SKM-1 (cell line): ENCODE results near the gene ROBO1.
"Not testable (repeated sequence)": the region's sequence is repeated elsewhere in the genome, so short reads cannot be mapped to it uniquely, and the experiment has no call there.

Experiments
- DNase-seq: peaks from one replicate; lab custom pipeline; 2025; ENCODE audit not compliant: unreplicated experiment; lab: John Stamatoyannopoulos, UW

ROBO1 gene

DNA sequence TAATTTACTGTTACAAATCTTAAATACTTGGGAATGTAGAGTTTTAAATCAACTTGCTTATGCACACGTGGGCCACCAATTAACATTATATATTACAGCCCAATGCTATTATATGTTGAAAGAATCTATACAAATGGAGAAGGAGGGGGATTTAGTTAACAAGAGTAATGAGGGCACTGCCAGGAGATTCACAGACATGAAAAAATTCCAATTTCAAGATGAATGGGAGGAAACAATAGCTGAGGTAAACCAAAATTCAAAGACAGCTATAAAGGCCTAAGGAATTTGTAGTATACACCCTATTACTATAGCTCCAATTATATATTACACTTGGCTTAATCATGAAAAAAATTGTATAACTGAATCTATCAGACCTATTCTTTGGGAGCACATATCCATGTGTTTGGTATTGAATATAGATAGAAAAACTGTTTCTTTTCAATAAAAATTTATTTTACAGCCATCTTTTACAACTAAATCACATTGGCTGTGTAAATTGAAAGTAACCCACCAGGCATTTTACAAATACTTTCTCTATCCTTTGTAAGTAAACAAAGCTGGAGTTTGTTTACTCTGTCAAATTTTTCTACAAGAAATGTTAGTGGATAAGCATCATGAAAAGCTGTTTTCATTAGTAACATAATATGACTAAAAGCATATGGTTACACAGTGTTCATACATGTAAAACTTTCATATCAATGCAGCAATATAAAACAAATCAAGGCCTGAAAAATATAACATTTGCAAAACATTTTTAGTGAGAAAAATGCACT lies 1045.8 kb downstream of the ROBO1 start:
- no peak for DNase-seq

DNA sequence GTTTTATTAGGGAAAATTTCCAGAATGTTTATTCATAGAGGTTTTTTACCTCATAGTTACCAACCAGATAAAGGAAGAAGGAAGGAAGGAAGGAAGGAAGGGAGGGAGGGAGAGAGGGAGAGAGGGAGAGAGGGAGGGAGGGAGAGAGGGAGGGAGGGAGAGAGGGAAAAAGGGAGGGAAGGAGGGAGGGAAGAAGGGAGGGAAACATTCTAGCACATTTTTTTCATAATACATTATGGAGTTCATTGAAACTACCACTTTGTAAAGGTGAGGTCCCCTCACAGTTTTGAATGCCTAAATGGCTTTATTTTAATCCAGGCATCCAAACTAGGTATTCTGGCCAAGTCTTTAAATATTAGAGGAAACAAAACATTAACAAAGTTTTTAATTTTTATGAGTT lies 1049.1 kb downstream of the ROBO1 start:
- no peak for DNase-seq

DNA sequence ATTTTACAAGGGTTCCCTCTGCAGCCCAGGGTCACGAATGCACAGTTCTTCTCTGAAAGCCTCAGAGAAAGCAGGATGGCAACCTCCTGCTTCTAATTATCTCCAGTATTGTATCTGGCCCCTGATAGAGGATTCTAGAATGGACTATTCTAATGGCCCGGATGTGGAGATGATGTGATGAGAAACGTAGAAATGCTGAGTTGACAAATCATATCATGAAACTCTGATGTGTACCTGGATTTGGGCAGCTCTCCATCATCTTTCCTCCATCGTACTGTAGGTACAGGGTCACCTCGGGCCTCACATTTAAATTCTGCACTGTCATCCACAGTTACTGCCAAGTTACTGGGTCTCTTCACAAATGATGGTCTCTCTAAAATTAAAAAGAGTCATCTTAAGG lies 1050.8 kb downstream of the ROBO1 start:
- no peak for DNase-seq

DNA sequence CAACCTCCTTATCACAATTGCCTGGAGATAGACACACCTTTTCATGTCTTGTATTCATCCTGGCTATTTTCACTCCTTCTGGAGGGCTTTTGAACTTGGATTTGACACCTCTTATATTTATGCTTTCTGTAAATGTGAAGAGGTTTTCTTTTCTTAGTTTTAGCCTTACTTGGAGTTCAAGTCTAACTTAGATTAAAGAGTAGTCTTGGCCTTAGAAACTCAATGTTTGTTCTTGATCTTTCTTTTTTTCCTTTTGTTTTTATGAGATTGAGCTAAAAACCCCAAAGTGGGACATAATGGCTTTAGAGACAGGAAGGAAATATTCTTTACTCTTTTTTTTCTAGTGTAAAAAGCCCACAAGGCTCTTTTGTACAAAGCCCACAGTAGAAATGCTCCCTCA lies 1054.9 kb downstream of the ROBO1 start:
- no peak for DNase-seq

DNA sequence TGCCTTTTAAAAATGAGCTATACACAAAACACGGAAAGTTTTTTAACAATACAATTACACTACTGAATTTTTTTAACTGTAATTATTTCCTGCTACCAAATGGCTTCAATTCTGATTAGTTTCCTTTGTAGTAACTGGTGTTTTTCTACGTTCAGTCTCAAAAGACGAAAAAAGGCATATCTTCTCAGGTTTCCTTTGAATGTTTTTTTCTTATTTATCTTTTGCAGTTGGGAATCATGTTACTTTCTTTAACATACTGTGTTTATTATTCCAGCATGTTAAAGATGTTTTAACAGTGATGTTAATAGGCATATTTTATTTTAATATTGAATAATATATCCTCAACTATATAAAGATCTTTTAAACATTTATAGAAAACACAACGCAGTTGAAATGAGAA lies 1055.5 kb downstream of the ROBO1 start:
- DNase-seq = no peak

DNA sequence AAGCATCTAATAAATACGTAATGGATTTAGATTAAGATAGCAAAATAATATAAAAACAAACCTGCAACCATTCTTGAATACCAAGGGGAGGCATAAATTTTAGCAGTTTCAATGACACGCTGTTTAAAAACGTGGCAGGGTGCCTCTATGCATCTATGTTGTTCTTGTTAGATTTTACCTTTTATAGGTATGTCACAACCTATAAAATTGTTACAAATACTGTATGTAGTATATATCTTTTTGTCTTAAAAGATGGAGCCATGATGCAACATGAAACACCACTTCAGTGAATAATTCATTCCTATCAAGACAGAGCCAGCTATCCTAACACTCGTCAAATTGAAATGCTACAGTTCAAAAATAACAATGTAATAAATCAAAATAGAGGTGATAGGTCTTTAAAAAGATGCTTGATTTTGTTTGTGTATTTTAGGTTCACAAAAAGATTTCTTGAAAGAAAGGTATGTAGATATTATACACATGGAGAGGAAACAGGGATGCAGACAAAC lies 1059.2 kb downstream of the ROBO1 start:
- DNase-seq = no peak

DNA sequence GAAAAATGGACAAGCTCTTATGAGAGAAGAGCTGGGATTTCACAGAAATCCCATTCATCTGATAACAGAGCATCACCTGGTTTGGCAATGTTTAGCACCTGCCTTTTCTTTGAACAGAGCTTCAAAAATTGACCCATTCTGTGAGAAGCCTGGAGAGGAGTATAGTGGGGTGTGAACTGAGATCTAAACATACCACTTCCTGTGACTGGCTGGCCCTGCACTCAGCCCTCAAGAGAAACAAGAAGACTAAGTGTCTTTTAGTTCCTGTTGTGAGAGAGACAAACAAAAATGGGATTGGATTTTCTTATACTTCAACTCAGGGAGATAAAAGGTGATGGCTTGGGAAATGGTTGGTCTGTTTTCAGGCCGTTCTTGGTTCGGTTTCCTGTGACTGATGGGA lies 1060.2 kb downstream of the ROBO1 start:
- no peak for DNase-seq

DNA sequence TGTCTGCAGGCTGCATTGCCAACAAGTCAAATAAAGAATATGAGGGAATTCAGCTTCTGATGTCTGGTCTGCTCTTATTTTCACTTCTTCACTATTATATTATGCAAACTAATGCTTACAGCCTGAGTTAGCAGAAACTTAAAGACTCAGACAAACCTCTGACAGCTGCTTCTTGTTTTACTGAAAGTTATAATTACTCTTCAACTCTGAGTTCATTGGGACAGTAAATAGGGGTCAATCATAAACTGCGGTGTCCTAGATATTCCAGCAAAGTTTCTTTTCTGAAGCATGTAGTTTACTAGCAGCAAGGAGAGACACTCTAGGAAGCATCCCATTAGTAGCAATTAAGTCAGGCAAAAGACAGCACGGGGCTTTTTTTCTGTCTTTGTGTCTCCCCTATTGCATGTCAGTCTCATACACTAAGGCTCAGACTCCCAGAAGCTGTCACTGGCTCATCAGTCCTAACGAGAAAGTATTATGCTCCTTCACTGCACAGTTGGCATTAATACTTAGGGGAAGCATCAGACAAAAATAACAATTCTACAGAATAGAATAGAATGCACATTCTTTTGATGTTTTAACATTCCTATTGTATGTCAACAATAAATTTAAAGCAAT lies 1060.8 kb downstream of the ROBO1 start:
- no peak for DNase-seq

DNA sequence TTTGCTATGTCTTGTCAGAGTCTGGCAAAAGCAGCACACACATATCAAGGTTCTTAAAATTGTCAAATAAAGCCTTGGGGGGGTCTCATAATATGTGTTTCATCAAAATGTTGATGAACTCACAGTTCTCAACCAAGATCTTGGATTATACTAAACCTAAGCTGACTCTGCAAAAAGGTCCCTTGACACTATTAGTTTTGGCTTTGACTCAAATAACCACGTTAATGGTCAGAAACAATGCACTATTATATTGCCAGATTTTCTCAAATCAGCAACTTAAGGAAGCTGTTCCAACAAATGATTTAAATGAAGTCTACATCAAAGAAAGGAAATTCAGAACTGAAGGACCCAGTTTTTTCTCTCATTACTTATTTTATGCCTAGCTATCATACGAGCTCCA lies 1063.9 kb downstream of the ROBO1 start:
- DNase-seq = no peak

DNA sequence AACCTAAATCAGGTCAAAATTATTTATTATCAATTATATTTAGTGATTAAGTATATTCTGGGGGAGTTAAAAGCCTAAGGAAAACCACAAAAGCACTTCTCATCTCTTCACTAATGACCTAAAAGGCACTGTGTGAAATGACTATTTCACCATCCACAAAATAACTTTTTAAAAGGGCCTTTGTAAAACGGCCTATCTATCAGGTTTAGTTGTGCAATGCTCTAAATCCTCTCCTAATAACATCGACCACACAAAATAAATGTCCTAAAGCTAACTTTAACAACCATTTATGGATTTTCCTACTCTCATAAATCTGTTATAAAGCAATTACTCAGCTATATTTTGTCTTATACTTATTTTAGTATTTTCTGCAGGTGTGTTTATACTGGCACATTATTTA lies 1066.3 kb downstream of the ROBO1 start:
- no peak for DNase-seq

DNA sequence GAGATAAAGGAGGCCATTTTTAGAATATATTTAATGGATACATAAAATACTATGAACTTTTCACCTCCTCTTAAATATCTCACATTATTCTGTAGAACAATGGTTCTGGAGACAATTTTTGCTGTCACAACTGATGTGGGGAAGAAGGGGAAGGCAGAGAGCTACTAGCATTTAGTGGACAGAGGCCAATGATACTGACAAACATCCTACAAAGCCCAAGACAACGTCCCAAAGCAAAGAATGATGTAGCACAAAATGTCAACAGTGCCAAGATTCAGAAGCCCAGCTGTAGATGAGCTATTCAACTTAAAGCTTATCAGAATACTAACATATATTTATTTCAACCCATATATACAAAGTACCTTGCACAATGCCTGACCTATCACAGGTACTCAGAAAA lies 1069.4 kb downstream of the ROBO1 start:
- DNase-seq = no peak

DNA sequence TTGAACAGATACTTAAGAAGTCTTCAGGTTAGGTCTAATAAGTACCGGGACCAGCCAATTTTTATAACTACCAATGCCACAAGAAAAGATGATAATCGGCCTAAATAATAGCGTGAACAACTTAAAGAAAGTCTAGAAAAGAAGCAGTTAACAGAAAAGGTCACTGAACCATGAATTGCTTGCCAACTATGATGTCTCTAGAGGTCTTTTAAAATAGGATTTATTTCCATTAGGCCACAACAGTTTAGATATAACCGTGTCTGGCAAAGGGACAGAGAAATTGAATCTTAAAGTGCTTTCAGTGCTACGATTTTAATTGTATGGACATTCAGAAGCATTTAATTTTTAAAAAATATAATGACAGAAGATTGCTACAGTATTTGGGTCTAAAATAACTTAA lies 1070.4 kb downstream of the ROBO1 start:
- DNase-seq = no peak

DNA sequence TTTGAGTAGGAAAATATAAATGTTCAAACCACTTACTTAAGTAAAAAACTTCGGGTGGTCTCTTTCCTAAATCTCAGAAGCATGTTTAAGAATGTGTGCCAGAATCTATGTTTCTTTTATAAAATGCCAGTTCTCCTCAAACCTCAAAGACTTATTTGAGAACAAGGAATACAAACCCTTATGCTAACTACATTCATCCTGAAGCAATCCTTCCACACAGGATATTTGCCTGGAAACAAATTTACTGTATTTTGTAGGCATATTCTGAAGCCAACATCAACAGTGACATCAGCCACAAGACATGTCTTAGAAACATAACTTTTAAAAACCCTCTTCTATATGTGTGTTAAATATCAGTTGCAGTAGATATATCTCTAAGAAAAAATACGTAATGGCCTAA lies 1077.0 kb downstream of the ROBO1 start:
- no peak for DNase-seq

DNA sequence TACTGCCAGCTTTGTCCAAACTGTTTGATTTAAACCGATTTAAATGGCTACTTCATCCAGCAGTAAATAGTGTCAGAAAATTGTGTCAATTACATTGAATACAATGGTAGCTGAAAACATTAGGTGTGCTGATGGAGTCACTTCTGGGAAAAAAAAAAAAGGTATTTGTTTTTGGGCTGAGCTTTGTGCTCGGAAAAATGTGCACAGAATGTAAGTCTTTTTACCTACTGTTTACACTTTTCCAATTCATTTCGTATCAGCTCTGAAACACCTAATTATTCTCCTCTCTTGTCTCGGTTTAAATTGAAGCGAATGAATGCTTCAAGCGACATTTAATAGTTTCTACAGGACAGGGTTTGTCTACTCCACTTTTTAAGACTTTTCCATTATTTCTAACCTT lies 1078.4 kb downstream of the ROBO1 start:
- DNase-seq = no peak

DNA sequence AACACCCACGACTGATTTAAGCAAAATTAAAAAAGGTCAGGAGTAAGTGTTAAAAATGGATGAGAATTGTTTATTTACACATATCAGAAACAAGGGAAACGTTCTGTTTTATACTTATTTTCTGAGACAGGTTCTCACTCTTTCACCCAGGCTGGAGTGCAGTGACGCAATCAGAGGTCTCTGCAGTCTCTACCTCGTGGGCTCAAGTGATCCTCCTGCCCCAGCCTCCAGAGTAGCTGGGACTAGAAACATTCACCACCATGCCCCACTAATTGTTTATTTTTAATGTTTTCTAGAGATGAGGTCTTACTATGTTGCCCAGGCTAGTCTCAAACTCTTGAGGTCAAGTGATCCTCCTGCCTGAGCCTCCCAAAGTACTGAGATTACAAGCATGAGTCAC lies 1080.3 kb downstream of the ROBO1 start:
- DNase-seq = no peak

DNA sequence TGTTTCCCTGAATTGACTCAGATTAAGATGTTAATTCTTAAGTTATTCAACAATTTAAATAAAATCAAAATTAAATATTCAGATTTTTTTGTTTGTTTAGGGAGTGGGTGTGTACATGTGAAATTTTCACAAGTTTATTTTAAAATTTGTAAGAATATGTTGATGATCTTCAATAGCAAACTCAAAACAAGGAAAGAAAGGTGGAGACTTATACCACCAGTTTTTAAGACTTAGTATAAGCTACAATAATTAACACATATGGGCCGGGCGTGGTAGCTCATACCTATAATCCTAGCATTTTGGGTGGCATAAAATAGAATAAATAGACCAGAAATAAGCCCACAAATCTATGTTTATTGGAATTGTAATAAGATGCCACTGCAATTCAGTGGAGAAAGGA lies 1084.5 kb downstream of the ROBO1 start:
- no peak for DNase-seq

DNA sequence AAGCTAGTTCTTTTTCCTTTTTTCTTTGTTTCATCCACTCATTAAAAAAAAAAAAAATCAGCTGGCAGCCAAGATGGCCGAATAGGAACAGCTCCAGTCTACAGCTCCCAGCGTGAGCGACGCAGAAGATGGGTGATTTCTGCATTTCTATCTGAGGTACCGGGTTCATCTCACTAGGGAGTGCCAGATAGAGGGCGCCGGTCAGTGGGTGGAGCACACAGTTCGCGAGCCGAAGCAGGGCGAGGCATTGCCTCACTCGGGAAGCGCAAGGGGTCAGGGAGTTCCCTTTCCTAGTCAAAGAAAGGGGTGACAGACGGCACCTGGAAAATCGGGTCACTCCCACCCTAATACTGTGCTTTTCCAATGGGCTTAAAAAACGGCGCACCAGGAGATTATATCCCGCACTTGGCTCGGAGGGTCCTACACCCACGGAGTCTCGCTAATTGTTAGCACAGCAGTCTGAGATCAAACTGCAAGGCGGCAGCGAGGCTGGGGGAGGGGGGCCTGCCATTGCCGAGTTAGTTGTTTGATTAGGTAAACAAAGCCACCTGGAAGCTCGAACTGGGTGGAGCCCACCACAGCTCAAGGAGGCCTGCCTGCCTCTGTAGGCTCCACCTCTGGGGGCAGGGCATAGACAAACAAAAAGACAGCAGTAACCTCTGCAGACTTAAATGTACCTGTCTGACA lies 1092.5 kb downstream of the ROBO1 start:
- not testable (repeated sequence) for DNase-seq

DNA sequence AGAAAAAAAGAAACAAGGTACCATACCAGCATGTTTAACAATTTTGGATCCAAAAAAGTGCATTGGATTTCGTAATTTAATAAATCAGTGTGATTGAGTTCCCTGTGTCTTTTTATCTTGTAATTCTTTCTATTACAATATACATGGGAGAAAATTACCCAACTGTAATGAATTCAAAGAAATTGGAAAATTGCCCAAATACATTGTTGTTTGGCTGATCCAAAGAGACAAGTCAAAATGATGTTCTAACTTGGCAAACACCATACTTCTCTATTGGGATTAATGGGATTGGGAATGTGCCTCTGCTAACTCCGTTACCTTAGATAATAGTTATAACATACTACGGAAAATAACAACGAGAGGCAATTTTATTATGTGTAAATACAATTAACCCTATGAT lies 1097.1 kb downstream of the ROBO1 start:
- DNase-seq = no peak

DNA sequence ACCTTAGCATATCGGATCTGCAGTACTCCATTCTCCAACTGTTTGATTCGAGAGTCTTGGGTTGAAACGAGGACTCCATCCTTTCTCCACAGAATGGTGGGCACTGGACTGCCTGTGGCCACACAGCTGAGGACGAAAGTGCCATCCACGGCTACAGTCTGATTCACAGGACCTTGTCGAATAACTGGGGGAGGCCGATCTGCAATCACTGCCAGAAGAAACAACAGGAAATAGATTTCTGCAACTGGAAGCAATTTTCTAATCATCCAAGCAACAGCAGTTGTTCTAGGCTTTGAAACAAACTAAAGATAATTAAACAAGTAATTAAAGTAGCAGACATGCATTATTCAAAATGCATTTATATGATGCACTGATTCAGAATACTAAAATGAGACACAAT lies 1097.7 kb downstream of the ROBO1 start:
- DNase-seq = no peak

DNA sequence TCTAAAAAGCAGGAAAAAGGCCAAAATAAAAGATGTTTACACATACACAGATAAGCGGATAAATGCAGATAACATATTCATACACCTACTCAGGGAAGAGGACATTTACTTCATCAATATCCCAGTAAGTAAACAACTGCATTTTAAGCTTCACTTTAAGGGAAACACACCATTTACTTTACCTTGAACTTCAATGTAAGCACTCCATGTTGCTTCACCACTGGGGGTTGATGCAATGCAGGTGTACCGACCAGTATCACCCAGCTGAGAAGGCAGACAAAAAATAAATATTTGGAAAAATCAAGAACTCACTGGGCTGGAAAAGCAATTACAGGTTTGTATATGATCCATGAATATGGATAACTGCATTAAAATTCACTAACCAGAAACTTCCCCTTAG lies 1099.5 kb downstream of the ROBO1 start:
- no peak for DNase-seq

DNA sequence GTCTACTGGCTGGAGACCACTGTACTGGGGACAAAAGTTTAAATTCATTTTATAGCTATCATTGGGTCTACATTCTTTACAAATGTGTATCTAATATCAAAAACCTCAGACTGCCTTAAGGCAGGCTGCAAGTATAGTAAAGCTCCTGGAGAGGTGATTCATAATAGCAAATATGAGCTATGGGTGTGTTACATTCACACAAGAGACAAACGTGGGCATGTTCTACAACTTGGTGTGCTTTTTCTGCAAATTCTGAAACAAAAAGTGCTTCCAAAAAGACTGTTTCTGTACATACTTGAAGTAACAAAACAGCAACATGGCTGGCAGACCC lies 1101.4 kb downstream of the ROBO1 start:
- no peak for DNase-seq

DNA sequence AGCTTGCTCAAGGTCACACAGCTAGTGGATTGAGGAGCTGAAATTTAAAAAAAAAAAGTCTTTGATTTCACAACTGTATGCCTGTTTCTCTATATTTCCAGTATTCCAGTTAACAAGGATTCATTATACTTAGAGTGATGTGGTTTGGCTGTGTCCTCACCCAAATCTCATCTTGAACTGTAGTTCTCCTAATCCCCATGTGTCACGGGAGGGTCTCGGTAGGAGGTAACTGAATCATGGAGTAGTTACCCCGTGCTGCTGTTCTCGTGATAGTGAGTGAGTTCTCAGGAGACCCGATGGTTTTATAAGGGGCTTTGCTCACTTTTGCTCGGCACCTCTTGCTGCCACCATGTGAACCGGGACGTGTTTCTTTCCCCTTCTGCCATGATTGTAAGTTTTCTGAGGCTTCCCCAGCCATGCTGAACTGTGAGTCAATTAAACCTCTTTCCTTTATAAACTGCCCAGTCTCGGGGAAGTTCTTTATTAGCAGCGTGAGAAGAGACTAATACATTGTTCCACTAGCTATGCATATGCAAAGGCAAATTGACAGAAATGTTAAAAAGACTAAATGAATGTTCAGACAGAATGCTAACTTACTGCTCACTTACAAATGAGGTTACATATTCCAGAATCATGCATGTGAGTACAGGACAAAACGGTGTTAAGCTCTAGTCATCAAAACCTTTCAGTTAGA lies 1101.9 kb downstream of the ROBO1 start:
- DNase-seq = no peak
